Stomach (tissue), 9 donors: ENCODE data around the gene IZUMO2. TPM values are rescaled to one million over a fixed set of nuclear protein-coding genes. Genes with fewer than 3 reads are reported as not detected.

ENCODE experiments used
- DNase-seq, 2 donors: peaks; one replicate each; pipeline versions ENCODE4 v3.0.0 to v3.0.0-alpha.2; 2013 to 2019
- H3K27ac ChIP-seq, 5 donors: fragments of 200-600 bp in 4 of 5; sonication (generic) in 4 of 5; one replicate each; pipeline ENCODE4 v1.5.1; 2013 to 2019; ENCODE audit warnings: mild to moderate bottlenecking in 1 of 5, moderate library complexity in 1 of 5
- H3K27me3 ChIP-seq, 3 donors: fragments of 200-600 bp; sonication (generic); one replicate each; pipeline ENCODE4 v1.5.1; 2017 to 2019; ENCODE audit warnings: mixed run types in 1 of 3
- H3K36me3 ChIP-seq, 4 donors: fragments of 200-600 bp; sonication (generic); 1 replicate in 3 of 4; 2 replicates in 1 of 4; pipeline ENCODE4 v1.5.1; 2016 to 2019
- H3K4me1 ChIP-seq, 4 donors: fragments of 200-600 bp; sonication (generic); one replicate each; pipeline ENCODE4 v1.5.1; 2016 to 2019
- H3K4me3 ChIP-seq, 4 donors: fragments of 200-600 bp; sonication (generic) in 3 of 4; one replicate each; pipeline ENCODE4 v1.5.1; 2016 to 2019; ENCODE audit warnings: mild to moderate bottlenecking in 1 of 4
- H3K9me3 ChIP-seq, 4 donors: fragments of 200-600 bp; sonication (generic); one replicate each; pipeline ENCODE4 v1.5.1; 2016 to 2019
- CTCF ChIP-seq, 7 experiments: fragments of 450-650 bp in 4 of 7; fragments of 200-600 bp in 3 of 7; sonication (generic) in 3 of 7; IDR thresholded peaks; one replicate each; pipeline ENCODE4 v1.5.1; 2016 to 2019; ENCODE audit warnings: antibody characterized with exemption in 7 of 7, control low read depth in 2 of 7, mild to moderate bottlenecking in 1 of 7
- EP300 ChIP-seq: sonication (generic); formaldehyde crosslinking; IDR thresholded peaks from one replicate; pipeline ENCODE4 v1.6.1; 2017; ENCODE audit warnings: antibody characterized with exemption
- POLR2A ChIP-seq, 4 donors: fragments of 450-650 bp; IDR thresholded peaks; one replicate each; pipeline ENCODE4 v1.6.1; 2016; ENCODE audit warnings: antibody characterized with exemption in 4 of 4, control low read depth in 2 of 4, mild to moderate bottlenecking in 1 of 4, moderate library complexity in 1 of 4
- POLR2AphosphoS5 ChIP-seq, 3 donors: sonication (generic); formaldehyde crosslinking; IDR thresholded peaks; one replicate each; pipeline ENCODE4 v1.6.1; 2016; ENCODE audit warnings: antibody characterized with exemption in 3 of 3
- WGBS, 5 donors: extraction: QIAGEN DNeasy Blood & Tissue Kit in 3 of 5; methylation state at CpG; one replicate each; pipeline versions ENCODE4 v1.1.5 to v1.1.7; 2013 to 2018; 5-methylcytosine and 5-hydroxymethylcytosine counted together
- intact Hi-C: fragments of 100-400 bp; cut with DNase I; formaldehyde crosslinking; loops from one replicate; pipeline ENCODE4 v1.15.1; 2023; ENCODE audit warnings: low total_unique reads
- polyA plus RNA-seq, 3 donors: library from polyadenylated mRNA; stranded (reverse); fragments of 200-250 nt; gene quantifications; one replicate each; pipeline ENCODE4 v1.2.3, GENCODE V29; 2013
- total RNA-seq, 5 donors: library from RNA; depleted of rRNA; stranded (reverse); fragments of >200 nt; gene quantifications; one replicate each; pipeline versions ENCODE4 v1.1.0 to v1.2.3, GENCODE V29; 2014 to 2016
- donor health status: healthy with polysubstance abuse.
- donor health status: Bipolar disorder and iron deficiency.
- donor health status: healthy.

IZUMO2 gene
- total and polyA plus RNA-seq, 8 donors, result not detected

GRCh38 chr19:50206191-50206590, 43.1 kb upstream of the IZUMO2 start:
- intact Hi-C loops, result no loop called here
- peaks cover 0 to 11% (median 10%) of the 10 kb centered on the region in 4 donors for H3K36me3 ChIP-seq
- peak in 1 of 2 donors; percentile 61 for DNase-seq
- peak overlapping the region; percentile 79 to 91 (median 87) for H3K27ac ChIP-seq
- H3K4me3 ChIP-seq, result peak overlapping the region in 3 of 4 donors; percentile 30 to 61 (median 44)
- peaks cover 0 to 60% (median 41%) of the 10 kb centered on the region in 3 donors for H3K27me3 ChIP-seq
- TF ChIP-seq POLR2AphosphoS5 (IDR thresholded peaks at IDR 0.05) (no peak), CTCF (IDR thresholded peaks at IDR 0.05) (no peak), POLR2A (IDR thresholded peaks at IDR 0.05) (no peak), EP300 (no peak)
- 53 to 58% (median 55%) methylated on average over 6 of the region's 6 CpGs for WGBS, 5 donors
- H3K4me1 ChIP-seq, result peaks cover 0 to 35% (median 26%) of the 10 kb centered on the region in 4 donors
- no peaks in the 10 kb centered on the region for H3K9me3 ChIP-seq

DNA sequence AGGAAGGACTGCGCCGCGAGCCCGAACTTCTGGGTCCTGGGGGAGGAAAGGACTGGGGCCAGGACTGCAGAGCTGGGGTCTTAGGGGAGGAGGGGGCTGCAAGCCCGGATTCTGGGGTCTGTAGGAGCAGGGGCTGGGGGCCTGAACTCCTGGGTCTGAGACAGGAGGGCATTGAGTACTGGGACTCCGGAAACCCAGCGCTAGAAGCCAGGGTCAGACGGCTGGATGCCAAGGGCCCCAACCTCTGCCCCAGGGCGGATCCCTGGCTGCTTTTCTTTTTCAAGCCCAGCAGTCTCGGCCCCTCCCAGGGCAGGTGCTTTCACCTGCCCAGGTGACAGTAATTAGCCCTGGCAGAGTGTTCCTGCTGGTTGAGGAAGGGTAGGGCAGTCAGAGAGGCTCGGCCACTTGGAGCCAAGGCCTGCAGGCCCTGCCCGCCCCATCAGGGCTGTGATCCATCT, 42.6 kb upstream of the IZUMO2 start:
- intact Hi-C loops, result no loop called here
- 11 to 38% (median 18%) methylated on average over 3 to 12 of the region's 12 CpGs for WGBS, 5 donors
- peak overlapping the region; percentile 30 to 61 (median 40) for H3K4me3 ChIP-seq
- peaks cover 0 to 7% (median 5%) of the 10 kb centered on the region in 4 donors for H3K36me3 ChIP-seq
- TF ChIP-seq EP300, result no peak
- peak in 2 of 3 donors; percentile 61 to 73 for TF ChIP-seq POLR2AphosphoS5 (IDR thresholded peaks at IDR 0.05)
- TF ChIP-seq CTCF (IDR thresholded peaks at IDR 0.05), result no peak
- no peak for TF ChIP-seq POLR2A (IDR thresholded peaks at IDR 0.05)
- peak overlapping the region; percentile 79 to 91 (median 87) for H3K27ac ChIP-seq
- H3K9me3 ChIP-seq, result no peaks in the 10 kb centered on the region
- peaks cover 0 to 35% (median 26%) of the 10 kb centered on the region in 4 donors for H3K4me1 ChIP-seq
- peak; percentile 85 to 88 for DNase-seq
- peaks cover 0 to 65% (median 41%) of the 10 kb centered on the region in 3 donors for H3K27me3 ChIP-seq

DNA sequence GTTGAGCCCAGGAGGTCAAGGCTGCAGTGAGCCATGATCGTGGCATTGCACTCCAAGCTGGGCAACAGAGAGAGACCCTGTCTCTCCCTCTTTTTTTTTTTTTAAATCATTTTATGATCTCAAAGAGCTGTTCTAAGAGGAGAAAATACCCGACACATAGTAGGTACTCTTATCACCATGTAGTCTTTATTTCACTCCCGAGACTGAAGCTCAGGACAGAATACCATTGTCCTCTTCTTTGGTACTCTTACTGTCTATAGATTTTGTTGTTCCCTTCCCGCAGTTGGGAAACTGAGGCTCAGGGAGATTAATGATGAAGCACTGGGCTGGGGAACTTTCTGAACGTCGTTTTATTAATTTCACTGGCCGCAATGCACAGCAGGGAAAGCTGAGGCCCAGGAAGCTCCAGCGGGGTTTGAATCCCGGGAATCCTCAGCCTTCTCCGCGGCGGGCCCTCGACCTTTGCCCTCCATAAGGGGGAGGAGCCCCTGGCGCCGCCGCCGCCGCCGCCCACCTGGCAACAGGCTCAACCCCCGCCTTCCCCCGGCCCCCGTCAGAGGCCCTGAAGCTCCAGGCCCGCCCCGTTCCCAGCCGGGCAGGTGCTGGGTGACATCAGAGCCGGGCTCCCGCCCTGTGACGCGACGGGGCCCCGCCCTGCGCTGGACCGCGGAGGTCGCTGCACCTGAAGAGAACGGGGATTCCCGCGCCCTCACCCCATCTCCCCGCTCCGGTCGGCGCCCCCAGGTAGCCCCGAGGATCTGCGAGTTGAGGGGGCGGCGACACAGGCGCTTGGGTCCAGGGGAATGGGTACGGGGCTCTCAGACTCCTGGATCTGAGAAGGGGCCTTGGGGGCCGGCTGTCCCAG, 42.0 kb upstream of the IZUMO2 start:
- H3K36me3 ChIP-seq, result no peaks in the 10 kb centered on the region
- peaks cover 0 to 35% (median 26%) of the 10 kb centered on the region in 4 donors for H3K4me1 ChIP-seq
- DNase-seq, result peak; percentile 94 to 96
- H3K27ac ChIP-seq, result peak overlapping the region; percentile 79 to 91 (median 87)
- TF ChIP-seq POLR2A (IDR thresholded peaks at IDR 0.05), result peak in 1 of 4 donors; percentile 13
- peak in 2 of 3 donors; percentile 73 to 76 for TF ChIP-seq POLR2AphosphoS5 (IDR thresholded peaks at IDR 0.05)
- no peak for TF ChIP-seq CTCF (IDR thresholded peaks at IDR 0.05)
- H3K4me3 ChIP-seq, result peak overlapping the region; percentile 30 to 61 (median 40)
- intact Hi-C loops, result no loop called here
- 7 to 15% (median 7%) methylated on average over 17 to 49 of the region's 49 CpGs for WGBS, 5 donors
- H3K9me3 ChIP-seq, result no peaks in the 10 kb centered on the region
- peaks cover 0 to 69% (median 41%) of the 10 kb centered on the region in 3 donors for H3K27me3 ChIP-seq

GRCh38 chr19:50204081-50204428, 41.0 kb upstream of the IZUMO2 start:
- peaks cover 3 to 39% (median 34%) of the 10 kb centered on the region in 4 donors for H3K4me1 ChIP-seq
- H3K36me3 ChIP-seq, result no peaks in the 10 kb centered on the region
- H3K27me3 ChIP-seq, result peaks cover 0 to 77% (median 41%) of the 10 kb centered on the region in 3 donors
- 43 to 53% (median 50%) methylated on average over 7 of the region's 7 CpGs for WGBS, 5 donors
- H3K4me3 ChIP-seq, result peak overlapping the region; percentile 55 to 64 (median 58)
- no peak for DNase-seq
- TF ChIP-seq EP300 (no peak), POLR2AphosphoS5 (IDR thresholded peaks at IDR 0.05) (no peak), POLR2A (IDR thresholded peaks at IDR 0.05) (no peak)
- intact Hi-C loops, result no loop called here
- peak overlapping the region; percentile 87 to 91 (median 88) for H3K27ac ChIP-seq
- no peaks in the 10 kb centered on the region for H3K9me3 ChIP-seq
